Smooth muscle cell (in vitro differentiated cells): ENCODE results near the gene MYO3B. TPM values are rescaled to one million over a fixed set of nuclear protein-coding genes. Genes with fewer than 3 reads are reported as not detected.
"Not testable (repeated sequence)": the region's sequence is repeated elsewhere in the genome, so short reads cannot be mapped to it uniquely, and the experiment has no call there.

Experiments
- DNase-seq: peaks from one replicate; lab custom pipeline; 2025; ENCODE audit not compliant: unreplicated experiment; lab: John Stamatoyannopoulos, UW
- H2AFZ ChIP-seq: fragments of 200-600 bp; sonication (generic); 2 replicates; pipeline ENCODE4 v1.6.0; 2016; ENCODE audit warnings: antibody characterized with exemption, low read depth, mild to moderate bottlenecking
- H3F3A ChIP-seq: fragments of 200-600 bp; sonication (generic); 2 replicates; pipeline ENCODE4 v1.6.0; 2017; ENCODE audit warnings: antibody characterized with exemption, low read depth
- H3K27ac ChIP-seq: fragments of 200-600 bp; sonication (generic); 2 replicates; pipeline ENCODE4 v1.5.1; 2016; ENCODE audit warnings: low read depth, mild to moderate bottlenecking
- H3K27me3 ChIP-seq: fragments of 200-600 bp; sonication (generic); 2 replicates; pipeline ENCODE4 v1.6.1; 2016; ENCODE audit warnings: low read depth, mild to moderate bottlenecking
- H3K36me3 ChIP-seq: fragments of 200-600 bp; sonication (generic); 2 replicates; pipeline ENCODE4 v1.5.1; 2016; ENCODE audit warnings: low read depth
- H3K4me1 ChIP-seq: fragments of 200-600 bp; sonication (generic); 2 replicates; pipeline ENCODE4 v1.5.1; 2016; ENCODE audit warnings: low read depth
- H3K4me2 ChIP-seq: fragments of 200-600 bp; sonication (generic); 2 replicates; pipeline ENCODE4 v1.6.0; 2016; ENCODE audit warnings: mild to moderate bottlenecking
- H3K4me3 ChIP-seq: fragments of 200-600 bp; sonication (generic); 2 replicates; pipeline ENCODE4 v1.5.1; 2016; ENCODE audit warnings: mild to moderate bottlenecking
- H3K79me2 ChIP-seq: fragments of 200-600 bp; sonication (generic); 2 replicates; pipeline ENCODE4 v1.6.0; 2016; ENCODE audit warnings: low read depth, mild to moderate bottlenecking
- H3K9ac ChIP-seq: fragments of 200-600 bp; sonication (generic); 2 replicates; pipeline ENCODE4 v1.6.0; 2016; ENCODE audit warnings: low read depth
- H3K9me3 ChIP-seq: fragments of 200-600 bp; sonication (generic); replicated peaks from 2 replicates; pipeline ENCODE4 v1.5.1; 2016; ENCODE audit warnings: low read depth
- H4K20me1 ChIP-seq: fragments of 200-600 bp; sonication (generic); 2 replicates; pipeline ENCODE4 v1.6.0; 2016; ENCODE audit warnings: low read depth
- WGBS: methylation state at CpG from one replicate; pipeline ENCODE4 v1.1.7; 2016; ENCODE audit warnings: low lambda C conversion rate; 5-methylcytosine and 5-hydroxymethylcytosine counted together
- polyA plus RNA-seq: library from polyadenylated mRNA; unstranded; fragments of >200 nt; fragmentation: Nextera tagmentation; extraction: Ambion mirVana; gene quantifications from 2 replicates; pipeline ENCODE4 v1.2.1, GENCODE V29; 2016
- total RNA-seq: library from RNA; depleted of rRNA; stranded (reverse); fragments of >200 nt; gene quantifications from 2 replicates; pipeline ENCODE4 v1.2.3, GENCODE V29; 2014
- TF ChIP-seq, protein P1 (sequence below): fragments of 200-600 bp; sonication (generic); IDR thresholded peaks from 2 replicates; pipeline ENCODE4 v1.5.1; 2017; ENCODE audit warnings: borderline replicate concordance, mild to moderate bottlenecking, antibody characterized with exemption; ENCODE audit not compliant: insufficient read depth, poor library complexity, severe bottlenecking

Gene MYO3B
- total and polyA plus RNA-seq, 2 experiments from 2014 or later = 0.47 to 3.1 TPM

DNA sequence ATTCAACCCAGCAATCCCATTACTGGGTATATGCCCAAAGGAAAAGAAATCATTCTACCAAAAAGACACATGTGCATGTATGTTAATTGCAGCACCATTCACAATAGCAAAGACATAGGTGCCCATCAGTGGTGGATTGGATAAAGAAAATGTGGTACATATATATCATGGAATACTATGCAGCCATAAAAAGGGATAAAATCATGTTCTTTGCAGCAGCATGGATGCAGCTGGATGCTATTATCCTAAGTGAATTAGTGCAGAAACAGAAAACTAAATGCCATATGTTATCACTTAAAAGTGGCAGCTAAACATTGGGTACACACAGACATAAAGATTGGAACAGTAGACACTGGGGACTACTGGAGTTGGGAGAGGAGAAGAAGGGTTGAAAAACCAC, 82.2 kb downstream of the MYO3B start:
- no peak overlapping the region for H3K9ac ChIP-seq
- H3K79me2 ChIP-seq = no peaks in the 10 kb centered on the region
- H3K27me3 ChIP-seq = no peaks in the 10 kb centered on the region
- no peak overlapping the region for H3K27ac ChIP-seq
- H3K36me3 ChIP-seq = no peaks in the 10 kb centered on the region
- H3K4me1 ChIP-seq = no peaks in the 10 kb centered on the region
- no peak for DNase-seq
- H3K4me3 ChIP-seq = no peak overlapping the region
- H3F3A ChIP-seq = no peaks in the 10 kb centered on the region
- H3K4me2 ChIP-seq = no peak overlapping the region
- H4K20me1 ChIP-seq = no peaks in the 10 kb centered on the region
- TF ChIP-seq, protein P1, sequence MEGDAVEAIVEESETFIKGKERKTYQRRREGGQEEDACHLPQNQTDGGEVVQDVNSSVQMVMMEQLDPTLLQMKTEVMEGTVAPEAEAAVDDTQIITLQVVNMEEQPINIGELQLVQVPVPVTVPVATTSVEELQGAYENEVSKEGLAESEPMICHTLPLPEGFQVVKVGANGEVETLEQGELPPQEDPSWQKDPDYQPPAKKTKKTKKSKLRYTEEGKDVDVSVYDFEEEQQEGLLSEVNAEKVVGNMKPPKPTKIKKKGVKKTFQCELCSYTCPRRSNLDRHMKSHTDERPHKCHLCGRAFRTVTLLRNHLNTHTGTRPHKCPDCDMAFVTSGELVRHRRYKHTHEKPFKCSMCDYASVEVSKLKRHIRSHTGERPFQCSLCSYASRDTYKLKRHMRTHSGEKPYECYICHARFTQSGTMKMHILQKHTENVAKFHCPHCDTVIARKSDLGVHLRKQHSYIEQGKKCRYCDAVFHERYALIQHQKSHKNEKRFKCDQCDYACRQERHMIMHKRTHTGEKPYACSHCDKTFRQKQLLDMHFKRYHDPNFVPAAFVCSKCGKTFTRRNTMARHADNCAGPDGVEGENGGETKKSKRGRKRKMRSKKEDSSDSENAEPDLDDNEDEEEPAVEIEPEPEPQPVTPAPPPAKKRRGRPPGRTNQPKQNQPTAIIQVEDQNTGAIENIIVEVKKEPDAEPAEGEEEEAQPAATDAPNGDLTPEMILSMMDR = no peak
- no peak overlapping the region for H2AFZ ChIP-seq
- no peaks in the 10 kb centered on the region for H3K9me3 ChIP-seq

DNA sequence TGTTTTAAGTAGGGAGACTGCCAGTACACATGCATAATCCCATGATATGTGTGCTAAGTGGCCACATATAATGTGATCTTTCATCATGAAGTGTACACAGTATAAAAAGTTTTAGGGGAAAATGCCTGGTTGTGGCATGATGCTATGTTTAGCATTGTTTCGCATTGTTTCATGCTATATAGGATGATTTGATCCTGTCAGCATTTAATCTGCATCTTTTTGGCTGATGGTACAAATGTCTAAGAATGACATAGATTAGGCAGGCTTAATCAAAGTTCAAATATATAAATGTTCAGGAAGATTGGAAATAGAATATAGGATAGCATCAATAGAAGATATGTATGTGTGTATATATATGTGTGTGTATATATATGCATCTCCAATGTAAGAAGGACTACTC, 83.6 kb downstream of the MYO3B start:
- H3K27ac ChIP-seq = no peak overlapping the region
- no peaks in the 10 kb centered on the region for H3K27me3 ChIP-seq
- WGBS = 100% methylated on average over 1 of the region's 1 CpG
- TF ChIP-seq, protein P1 = no peak
- H3K36me3 ChIP-seq = no peaks in the 10 kb centered on the region
- no peak overlapping the region for H2AFZ ChIP-seq
- no peak overlapping the region for H3K4me2 ChIP-seq
- DNase-seq = no peak
- no peaks in the 10 kb centered on the region for H3K9me3 ChIP-seq
- H3K4me1 ChIP-seq = no peaks in the 10 kb centered on the region
- no peak overlapping the region for H3K4me3 ChIP-seq
- H3K9ac ChIP-seq = no peak overlapping the region
- H4K20me1 ChIP-seq = no peaks in the 10 kb centered on the region
- H3K79me2 ChIP-seq = no peaks in the 10 kb centered on the region
- H3F3A ChIP-seq = no peaks in the 10 kb centered on the region

DNA sequence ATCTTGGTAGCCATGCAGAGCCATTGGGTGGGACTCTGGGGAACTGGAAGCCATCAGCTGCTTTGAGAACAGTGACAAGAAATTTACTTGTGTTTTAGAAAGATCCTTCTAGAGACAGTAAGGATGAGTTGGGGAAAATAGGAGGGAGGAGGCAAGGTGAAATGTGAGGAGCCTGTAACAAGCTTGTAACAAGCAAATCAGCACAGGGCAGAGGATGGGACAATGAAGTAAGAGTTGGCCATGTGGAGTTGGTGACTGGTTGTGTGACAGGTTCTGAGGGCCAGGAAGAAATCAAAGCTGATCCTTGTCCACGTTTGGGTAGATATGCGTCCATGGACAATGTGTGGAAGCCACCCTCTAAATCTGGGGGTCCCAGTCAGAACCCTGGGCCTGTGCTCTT, 84.4 kb downstream of the MYO3B start:
- TF ChIP-seq, protein P1 = no peak
- Histone ChIP-seq H3F3A (no peaks in the 10 kb centered on the region), H3K4me1 (no peaks in the 10 kb centered on the region), H3K27me3 (no peaks in the 10 kb centered on the region), H3K79me2 (no peaks in the 10 kb centered on the region), H4K20me1 (no peaks in the 10 kb centered on the region), H2AFZ (no peak overlapping the region), H3K27ac (no peak overlapping the region), H3K9me3 (no peaks in the 10 kb centered on the region), H3K4me2 (no peak overlapping the region), H3K36me3 (no peaks in the 10 kb centered on the region), H3K4me3 (no peak overlapping the region), H3K9ac (no peak overlapping the region)
- DNase-seq = no peak
- WGBS = 96% methylated on average over 2 of the region's 2 CpGs

DNA sequence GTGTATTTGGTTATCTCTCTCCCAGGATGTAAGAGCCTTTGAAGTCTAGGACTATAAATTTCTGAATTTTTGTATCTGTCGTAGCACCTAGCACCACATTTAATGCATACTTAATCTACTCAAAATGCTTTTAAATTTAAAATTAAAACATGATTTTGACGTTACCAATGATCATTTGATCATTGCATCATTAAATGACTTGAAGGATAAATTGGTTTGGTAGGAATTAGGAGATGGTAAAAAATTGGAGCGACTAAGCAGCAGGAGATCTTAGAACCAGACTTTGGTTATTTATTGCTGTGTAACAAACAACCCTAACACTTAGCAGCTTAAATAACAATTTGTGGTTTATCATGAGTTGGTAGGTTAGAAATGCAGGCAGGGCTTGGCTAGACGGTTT, 84.9 kb downstream of the MYO3B start:
- H3K27ac ChIP-seq = no peak overlapping the region
- 84% methylated on average over 4 of the region's 4 CpGs for whole genome bisulfite sequencing
- no peaks in the 10 kb centered on the region for H3K27me3 ChIP-seq
- H3K4me3 ChIP-seq = no peak overlapping the region
- H3K79me2 ChIP-seq = no peaks in the 10 kb centered on the region
- H3K4me2 ChIP-seq = no peak overlapping the region
- H4K20me1 ChIP-seq = no peaks in the 10 kb centered on the region
- no peaks in the 10 kb centered on the region for H3K4me1 ChIP-seq
- H3K9me3 ChIP-seq = no peaks in the 10 kb centered on the region
- DNase-seq = no peak
- H3K36me3 ChIP-seq = no peaks in the 10 kb centered on the region
- H2AFZ ChIP-seq = no peak overlapping the region
- H3F3A ChIP-seq = no peaks in the 10 kb centered on the region
- no peak overlapping the region for H3K9ac ChIP-seq
- TF ChIP-seq, protein P1 = no peak

DNA sequence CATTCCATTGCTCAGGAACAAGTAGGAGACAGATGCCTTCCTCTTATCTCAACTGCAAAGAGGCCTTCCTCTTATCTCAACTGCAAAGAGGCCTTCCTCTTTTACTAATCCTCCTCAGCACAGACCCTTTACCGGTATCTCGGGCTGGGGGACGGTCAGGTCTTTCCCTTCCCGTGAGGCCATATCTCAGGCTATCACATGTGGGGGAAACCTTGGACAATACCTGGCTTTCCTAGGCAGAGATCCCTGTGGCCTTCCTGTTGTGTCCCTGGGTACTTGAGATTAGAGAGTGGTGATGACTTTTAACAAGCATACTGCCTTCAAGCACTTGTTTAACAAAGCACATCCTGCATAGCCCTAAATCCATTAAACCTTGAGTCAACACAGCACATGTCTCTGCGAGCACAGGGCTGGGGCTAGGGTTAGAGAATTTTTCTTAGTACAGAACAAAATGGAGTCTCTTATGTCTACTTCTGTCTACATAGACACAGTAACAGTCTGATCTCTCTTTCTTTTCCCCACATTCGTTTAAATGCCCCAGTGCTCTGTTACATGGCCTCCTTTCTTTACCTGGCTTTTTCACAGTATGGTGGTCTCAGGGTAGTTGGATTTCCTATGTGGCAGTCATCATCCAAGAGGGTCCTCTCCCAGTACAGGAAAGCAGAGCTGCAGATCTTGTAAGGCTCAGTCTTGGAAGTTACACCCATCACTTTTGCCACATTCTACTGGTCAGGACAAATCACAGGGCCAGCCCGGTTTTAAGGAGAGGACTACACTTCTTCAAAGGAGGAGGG, 86.0 kb downstream of the MYO3B start:
- WGBS = 51% methylated on average over 7 of the region's 7 CpGs
- H3K27ac ChIP-seq, H3K9me3 ChIP-seq, H2AFZ ChIP-seq, H3K4me1 ChIP-seq, H3K79me2 ChIP-seq, DNase-seq, H3K36me3 ChIP-seq, H4K20me1 ChIP-seq, H3K4me2 ChIP-seq, H3K27me3 ChIP-seq, H3K4me3 ChIP-seq, H3K9ac ChIP-seq, H3F3A ChIP-seq: not testable (repeated sequence)
